ENCODE data around the gene NCOR2.

NCOR2 gene

DNA sequence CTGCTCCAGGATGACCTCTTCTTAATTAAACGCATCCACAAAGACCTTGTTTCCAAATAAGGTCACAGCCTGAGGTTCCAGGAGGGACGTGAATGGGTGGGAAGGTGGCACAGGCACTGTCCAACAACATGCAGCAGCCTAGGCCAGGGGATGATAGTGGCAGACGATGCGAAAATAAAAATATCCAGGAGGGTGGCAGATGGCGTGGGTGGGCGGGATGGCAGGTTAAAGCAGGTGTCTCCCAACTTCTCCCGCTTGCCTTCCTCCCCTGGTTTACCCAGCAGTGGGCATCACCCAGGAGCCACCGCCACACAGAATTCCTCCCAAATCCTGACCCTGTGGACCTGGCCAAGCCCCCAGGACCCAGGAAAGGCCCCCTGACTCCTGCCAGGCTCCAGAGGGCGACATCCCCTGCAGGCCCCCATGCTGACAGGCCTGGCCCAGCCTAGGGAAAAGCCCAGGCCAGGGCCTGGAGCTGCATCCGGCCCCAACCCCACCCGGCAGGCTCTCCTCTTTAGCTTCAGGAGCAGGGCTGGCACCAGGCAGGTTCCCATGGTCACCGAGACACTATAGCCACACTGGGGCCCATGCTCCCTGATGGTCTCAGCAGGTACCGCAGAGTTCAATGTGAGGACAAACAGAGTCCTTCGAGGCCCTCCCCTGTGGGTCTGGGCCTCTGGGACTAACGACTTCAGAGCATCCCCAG, 9.7 kb downstream of the NCOR2 start:
- no peak for DNase-seq

DNA sequence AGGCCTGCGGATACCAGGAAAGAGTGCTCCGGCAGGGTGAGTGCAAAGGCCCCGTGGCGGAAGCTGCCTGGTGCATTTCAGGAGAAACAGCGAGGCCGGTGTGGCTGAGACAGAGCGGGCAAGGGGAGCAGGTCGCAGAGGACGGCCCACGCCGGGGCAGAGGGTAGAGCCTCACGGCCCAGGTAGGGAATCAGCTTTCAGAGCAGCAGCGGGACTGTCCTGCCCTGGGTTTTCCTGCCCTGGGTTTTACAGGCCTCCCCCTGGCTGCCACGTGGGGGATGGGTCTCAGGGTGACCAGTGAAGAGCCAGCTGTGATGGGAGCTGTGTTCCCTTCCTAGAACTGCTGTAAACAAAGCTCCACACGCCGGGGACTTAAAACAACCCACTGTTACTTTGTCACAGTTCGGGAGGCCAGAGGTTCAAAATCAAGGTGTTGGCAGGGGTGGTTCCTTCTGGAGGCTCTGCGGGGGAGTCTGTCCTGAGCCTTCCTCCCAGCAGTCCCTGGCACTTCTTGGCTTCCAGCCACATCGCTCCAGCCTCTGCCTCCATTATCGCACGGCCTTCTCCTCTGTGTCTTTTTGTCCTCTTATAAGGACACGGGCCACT, 10.4 kb downstream of the NCOR2 start:
- DNase-seq = no peak

GRCh38 chr12:124556074-124556466, 11.3 kb downstream of the NCOR2 start:
- no peak for DNase-seq

DNA sequence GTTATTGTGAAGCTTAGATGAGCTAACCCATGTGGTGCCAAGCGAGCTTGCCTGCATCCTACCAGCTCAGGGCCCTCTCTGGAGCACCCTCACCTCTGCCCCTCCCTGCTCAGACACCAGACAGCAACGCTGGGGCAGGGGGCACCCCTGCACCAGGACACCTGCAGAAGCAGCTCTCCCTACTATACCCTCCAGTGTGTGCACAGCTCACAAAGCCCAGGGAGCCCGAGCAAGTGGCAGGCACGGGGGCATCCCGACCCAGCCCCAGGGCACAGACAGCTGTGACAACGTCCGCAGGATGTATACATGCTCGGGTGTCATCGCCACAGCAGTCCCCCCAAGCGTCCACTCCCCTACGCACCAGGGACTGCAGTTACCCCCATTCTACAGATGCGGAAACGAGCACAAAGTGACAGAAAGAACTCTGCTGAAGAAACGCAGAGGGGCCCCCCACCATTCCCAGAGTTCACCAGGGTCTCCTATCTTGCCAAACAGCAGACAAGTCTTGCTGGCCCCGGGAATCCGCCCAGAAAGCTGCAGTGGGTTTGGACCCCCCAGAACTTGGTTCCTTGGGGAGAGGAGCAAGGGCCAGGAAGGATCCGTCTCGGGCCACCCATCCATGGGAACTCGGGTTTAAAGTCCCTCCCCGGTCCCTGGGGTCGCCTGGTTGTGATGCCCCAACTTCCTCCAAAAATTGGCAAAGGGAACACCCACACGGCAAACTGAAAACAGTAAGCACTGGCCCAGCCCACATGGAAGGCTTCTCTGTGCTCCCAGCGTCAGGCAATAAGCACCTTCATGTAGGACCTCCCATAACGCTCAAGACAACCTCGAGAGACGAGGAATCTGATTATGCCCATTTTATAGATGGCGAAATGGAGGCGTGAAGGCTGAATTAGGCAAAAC, 12.0 kb downstream of the NCOR2 start:
- no peak for DNase-seq

DNA sequence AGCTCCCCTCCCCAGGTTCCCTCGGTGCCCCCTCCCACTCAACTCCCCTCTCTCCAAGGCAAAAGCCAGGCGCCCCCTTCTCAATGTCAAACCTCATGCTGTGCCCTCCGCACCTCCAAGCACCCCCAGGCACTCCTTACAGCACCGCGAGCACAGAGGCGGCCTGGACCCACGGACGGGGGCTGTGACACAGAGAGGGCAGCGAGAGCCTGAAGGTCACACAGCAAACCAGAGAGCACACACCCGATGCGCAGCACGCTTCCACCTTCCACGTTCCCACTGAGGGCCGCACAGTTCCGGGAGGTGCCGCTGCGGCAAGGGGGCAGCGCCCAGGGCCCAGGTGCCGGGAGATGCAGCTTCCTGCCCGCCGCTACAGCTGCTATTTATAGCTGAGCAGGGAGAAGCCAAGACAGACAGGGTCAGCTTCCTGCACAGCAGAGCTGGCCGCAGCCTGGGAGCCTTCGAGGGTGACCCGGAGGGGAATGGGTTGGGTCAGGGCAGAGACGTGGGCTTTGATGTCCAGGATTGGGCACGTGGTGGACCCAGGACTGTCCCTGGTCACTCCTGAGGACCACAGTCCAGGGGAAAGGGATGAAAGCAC, 12.9 kb downstream of the NCOR2 start:
- DNase-seq = no peak

GRCh38 chr12:124553862-124554428, 13.5 kb downstream of the NCOR2 start:
- no peak for DNase-seq

GRCh38 chr12:124551268-124552144, 15.9 kb downstream of the NCOR2 start:
- DNase-seq = peak; percentile 63

GRCh38 chr12:124550123-124551089, 17.0 kb downstream of the NCOR2 start:
- DNase-seq = no peak

- no peak for DNase-seq
Measured at GRCh38 chr12:124549629-124550028, 17.8 kb downstream of the NCOR2 start.

DNA sequence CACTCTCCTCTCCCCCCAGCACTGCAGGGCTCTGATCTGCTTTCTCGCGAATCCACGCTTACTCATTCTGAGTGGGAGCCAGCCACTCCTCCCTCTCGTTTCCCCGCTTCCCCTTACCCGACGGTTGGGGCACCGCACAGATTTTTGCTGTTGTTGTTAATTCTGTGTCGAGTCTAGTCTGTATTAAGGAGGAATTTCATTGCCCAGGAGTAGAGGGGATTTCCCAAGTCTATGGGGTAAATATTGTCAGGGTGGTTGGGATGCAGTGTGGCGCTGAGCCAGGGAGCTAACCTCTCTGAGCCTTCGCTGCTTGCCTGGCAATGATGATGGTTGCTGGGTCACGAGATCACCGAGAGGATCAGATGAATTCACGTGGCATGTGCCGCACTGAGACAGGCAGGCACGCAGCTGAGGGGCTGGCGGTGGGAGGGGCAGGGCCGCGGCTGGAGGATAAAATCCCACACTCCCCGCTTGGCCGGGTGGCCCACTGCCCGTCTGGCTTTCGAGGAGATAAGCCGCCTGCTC, 18.5 kb downstream of the NCOR2 start:
- peak; percentile 59 for DNase-seq

- DNase-seq = no peak
Measured at GRCh38 chr12:124547626-124548025, 19.8 kb downstream of the NCOR2 start.

- no peak for DNase-seq
Measured at GRCh38 chr12:124545508-124546418, 21.6 kb downstream of the NCOR2 start.

- DNase-seq = no peak
Measured at GRCh38 chr12:124544983-124545382, 22.4 kb downstream of the NCOR2 start.

- no peak for DNase-seq
Measured at GRCh38 chr12:124544311-124544970, 23.0 kb downstream of the NCOR2 start.

DNA sequence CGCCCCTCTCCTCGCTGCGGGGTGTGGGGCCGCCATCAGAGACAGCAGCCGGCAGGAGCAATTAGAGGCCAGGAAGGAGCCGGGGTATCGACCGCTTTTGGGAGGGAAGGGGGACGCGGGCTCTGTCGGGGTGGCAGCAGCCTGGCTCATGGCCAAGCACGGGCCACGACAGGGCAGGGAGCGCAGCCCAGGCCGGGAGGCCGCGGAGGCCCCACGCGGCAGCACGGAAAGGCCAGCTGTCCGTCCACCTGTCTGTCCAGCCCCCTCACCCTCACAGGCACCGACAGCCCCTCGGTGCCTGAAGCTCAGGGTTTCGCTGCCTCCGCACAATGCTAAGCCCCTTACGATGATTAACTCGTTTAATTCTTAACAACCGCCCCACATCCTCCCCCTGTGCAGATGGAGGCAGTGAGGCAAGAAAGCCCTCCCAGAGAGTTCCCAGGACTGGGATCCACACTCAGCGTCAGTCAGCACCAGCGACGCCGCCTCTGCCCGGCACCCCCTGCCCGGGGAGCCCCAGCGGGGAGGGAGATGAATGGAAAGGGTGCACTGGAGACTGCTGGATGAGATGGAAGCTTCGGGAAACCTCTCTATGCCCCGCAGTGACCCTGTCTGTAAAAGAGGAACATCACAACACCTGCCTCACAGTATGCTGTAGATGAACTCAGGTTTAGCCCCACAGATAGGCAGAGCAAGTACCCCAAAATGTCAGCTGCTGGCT, 23.7 kb downstream of the NCOR2 start:
- no peak for DNase-seq

DNA sequence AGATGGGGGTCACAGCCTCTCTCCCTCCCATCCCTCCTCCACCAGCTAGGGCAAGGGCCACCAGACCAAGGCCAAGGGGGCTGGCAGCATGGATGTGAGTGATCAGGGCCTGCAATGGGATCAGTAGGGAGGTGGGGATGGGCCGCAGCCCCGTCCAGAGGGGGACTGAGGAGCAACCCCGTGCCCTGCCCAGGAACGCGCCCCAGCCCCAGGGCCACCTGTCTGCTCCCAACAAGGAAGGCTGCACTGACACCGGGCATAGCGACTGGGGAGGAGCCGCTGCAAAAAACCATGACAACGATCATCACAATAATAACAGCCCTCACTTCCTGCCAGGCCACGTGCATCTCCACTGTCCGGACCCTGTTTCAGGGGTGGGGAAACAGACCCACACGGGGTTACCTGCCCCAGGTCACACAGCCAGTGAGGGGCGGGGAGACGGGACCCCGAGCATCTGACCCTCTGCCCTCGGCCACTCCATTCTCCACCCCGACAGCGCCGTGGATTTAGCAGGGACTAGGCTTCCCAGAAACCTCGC, 24.3 kb downstream of the NCOR2 start:
- no peak for DNase-seq

DNA sequence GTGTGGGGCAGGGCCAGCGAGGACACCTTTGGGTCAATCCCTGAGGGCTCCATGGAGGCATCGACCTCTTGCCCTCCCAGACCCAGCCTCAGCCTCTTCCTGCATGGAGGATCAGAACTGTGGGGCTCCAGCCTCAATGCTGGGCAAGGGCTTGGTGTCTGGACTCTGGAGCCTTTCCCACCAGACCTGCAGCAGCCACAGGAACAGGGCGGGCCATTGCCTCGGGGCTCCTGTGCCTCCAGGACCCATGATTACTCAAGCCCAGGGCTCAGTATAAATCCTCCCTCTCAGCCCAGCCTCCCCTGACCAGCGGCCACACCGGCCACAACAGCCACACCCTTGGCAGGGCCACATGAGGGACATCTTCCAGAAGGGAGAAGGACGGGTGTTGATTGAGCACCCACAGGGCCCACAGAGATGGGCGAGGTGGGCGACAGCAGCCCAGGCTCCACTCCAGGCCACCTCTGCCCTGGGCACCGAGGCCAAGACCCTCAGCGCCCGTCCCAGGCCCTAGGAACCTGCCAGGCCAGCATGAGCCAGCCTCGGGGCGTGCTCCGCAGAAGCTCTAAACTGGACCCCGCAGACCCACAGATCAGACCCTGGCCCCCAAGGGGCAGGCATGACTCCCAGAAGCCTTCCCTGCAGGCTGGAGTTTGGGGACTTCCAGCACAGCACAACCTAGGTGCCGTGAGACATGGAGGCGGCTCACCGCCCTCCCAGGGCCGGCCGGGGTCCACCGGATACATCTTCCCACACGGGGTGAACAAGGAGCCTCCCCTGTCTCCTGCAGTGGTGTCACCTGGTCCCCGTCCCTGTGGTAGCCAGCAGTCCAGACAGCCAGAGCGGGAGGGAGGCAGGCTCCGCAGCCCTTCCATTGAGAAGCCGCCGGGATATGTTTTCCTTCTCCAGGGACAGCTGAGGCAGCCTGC, 25.1 kb downstream of the NCOR2 start:
- DNase-seq = no peak
